ENCODE data around the gene STK32B.
"Not testable (repeated sequence)": the region's sequence is repeated elsewhere in the genome, so short reads cannot be mapped to it uniquely, and the experiment has no call there.

STK32B gene

DNA sequence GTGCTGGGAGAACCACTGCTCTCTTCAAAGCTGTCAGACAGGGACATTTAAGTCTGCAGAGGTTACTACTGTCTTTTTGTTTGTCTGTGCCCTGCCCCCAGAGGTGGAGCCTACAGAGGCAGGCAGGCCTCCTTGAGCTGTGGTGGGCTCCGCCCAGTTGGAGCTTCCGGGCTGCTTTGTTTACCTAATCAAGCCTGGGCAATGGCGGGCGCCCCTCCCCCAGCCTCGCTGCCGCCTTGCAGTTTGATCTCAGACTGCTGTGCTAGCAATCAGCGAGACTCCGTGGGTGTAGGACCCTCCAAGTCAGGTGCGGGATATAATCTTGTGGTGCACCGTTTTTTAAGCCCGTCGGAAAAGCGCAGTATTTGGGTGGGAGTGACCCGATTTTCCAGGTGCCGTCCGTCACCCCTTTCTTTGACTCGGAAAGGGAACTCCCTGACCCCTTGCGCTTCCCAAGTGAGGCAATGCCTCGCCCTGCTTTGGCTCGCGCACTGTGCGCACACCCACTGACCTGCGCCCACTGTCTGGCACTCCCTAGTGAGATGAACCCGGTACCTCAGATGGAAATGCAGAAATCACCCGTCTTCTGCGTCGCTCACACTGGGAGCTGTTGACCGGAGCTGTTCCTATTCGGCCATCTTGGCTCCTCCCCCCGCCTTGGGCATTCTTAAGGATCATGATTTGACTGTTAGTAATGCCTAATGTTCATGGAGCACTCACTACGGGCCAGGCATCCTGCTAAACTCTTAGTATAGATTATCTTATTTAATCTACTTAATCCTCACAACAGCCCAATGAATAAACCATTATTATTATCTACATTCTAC lies 392.9 kb downstream of the STK32B start:
- DNase-seq (ENCODE audit: low read depth in 2 of 2): not testable (repeated sequence)

DNA sequence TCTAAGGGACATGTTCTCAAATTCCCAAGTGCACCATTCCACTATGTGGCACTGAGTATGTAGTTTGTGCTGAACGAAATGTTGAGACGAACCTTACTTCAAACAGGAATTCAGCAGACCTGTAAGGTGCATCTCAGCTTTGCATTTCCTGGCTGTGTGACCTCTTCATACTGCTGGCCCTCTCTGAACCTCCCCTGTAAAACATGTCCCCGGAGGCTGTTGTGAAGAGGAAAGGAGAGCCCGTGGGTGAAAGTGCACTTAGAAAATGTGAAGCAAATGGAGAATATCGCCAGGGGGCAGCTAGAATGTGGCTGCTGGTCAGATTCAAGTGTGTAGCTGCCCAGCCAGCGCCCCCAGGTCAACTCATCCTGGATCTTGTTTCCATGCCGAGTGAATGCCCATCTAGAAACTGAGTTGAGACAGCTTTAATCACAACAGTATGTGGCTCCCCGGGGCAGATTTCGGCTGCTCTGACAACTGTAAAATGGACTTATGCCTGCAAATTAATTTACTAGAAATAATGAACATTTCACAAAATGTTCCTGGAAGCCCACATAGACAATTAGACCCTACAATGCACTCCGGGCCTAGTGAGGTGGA lies 393.7 kb downstream of the STK32B start:
- no peak for DNase-seq (ENCODE audit: low read depth in 2 of 2)

DNA sequence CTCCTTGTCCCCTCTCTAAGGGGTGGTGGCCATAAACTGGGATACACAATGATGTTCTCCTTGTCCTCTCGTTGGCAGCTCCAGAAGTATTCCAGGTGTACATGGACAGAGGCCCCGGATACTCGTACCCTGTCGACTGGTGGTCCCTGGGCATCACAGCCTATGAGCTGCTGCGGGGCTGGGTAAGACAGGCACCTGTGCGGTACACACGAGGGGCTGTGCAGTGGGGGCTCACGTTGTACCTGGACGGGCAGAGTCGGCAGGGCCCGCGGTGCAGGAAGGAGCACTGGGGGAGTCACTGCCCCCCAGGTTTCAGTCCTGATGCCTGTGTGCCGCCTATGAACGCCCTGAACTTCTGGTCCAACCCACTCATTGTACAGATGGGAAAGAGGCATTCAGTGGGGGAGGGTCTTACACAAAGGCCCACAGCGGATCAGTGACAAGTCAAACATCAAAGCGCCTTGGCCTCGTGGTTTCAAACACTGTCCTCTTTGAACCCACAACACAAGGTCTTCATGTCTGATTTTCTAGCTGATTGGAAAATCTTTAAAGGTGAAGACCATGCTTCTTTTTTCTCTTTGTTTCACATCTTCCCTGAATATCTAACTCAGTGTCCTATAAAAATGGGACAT lies 395.4 kb downstream of the STK32B start:
- DNase-seq (ENCODE audit: low read depth in 2 of 2): no peak

DNA sequence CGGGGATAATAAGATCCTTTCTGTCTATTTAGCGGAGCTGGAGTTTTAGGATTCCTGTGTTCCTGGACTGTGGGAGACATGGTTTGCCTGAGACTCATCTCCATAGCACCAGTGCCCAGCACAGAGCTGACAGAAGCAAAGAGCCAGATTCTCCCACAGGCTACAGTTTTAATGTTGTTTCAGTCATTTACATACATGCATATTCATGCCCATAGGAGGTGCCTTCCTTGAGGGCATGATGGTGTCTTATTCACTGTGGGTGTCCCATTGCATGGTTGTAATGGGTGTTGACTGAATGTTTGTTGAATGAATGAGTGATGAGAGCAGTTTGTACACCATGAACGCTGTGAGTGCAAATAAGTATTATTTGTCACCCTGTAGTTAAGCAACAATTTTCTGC lies 396.5 kb downstream of the STK32B start:
- no peak for DNase-seq (ENCODE audit: low read depth in 2 of 2)

DNA sequence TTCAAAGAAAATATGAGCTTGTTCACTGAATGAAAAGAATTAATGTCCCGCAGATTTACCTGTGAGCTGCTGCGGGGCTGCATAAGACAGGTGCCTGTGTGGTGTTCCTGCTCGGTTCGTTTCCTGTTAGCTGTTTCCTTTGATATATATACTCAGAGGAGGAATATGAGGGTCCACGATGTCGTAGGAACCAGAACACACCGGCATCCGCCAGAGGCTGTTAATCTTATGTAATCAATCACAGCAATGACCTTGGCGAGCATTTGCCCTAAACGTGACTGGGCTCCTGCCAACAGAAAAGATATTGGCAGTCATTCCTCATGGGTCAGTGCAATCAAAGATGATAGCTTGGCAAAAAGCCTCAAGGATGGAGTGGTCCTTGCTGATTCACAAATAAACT lies 396.9 kb downstream of the STK32B start:
- no peak for DNase-seq (ENCODE audit: low read depth in 2 of 2)

DNA sequence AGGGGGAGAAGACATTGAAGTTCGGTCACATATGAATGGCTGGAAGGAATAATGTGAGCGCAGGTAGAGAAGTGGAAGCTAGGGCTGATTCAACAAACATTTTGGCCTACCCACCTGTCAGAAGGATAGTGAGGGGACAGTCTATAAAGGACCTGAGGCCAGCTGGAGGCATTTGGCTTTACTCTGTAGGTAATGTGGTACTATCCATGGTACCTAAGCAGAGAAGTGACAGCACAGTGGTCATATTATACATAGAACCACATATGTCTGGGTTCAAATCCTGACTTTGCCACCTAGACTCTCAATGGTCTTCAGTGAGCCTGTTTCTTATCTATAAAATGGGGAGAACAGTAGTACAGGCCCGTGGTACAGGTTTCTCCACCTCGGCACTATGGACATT lies 400.0 kb downstream of the STK32B start:
- DNase-seq (ENCODE audit: low read depth in 2 of 2): no peak

DNA sequence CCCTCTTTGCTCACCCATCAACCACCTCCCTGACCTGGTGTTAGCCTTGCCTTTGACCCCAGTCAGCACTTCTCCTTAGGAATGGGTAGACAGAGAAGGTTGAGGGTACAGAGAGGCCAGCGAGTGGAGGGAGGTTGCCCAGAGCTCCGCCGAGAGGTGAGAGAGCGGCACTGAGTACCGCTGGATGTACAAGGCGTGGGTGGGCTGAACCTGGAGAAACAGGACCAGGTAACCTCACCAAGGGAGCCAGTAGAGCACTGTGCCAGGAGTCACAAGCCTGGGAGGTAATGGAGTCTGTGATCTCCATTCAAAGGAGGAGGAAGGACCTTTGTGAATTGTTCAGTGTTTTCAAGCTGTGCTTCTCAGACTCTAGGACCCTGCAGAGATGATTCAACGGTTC lies 400.9 kb downstream of the STK32B start:
- DNase-seq (ENCODE audit: low read depth in 2 of 2): no peak

DNA sequence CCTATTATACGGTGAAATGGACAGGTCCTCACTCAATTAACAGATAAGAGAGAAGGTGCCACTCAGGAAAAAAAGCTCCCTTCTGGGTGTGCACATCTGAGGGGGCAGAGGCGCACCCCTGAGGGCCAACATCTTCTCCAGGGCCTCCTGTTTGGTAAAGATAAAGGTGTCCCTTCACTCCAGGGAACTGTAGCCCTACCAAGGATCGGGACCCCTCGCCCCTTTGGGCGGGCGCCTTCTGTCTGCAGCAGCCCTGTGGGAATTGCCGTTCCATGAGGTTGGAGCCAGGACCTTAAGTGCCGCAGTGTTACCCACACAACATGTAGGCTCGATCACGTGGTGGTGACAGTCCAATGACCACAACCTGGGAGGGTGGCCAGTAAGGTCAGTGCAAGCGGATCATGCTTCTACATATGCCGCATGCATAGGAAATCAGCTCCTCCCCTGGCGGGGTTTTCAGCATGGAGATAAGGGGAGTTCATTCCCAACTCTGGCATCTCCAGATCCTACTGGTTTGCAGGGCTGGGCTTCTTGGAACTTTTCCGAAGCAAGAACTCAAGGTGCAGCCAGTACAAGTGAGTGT lies 403.8 kb downstream of the STK32B start:
- no peak for DNase-seq (ENCODE audit: low read depth in 2 of 2)

DNA sequence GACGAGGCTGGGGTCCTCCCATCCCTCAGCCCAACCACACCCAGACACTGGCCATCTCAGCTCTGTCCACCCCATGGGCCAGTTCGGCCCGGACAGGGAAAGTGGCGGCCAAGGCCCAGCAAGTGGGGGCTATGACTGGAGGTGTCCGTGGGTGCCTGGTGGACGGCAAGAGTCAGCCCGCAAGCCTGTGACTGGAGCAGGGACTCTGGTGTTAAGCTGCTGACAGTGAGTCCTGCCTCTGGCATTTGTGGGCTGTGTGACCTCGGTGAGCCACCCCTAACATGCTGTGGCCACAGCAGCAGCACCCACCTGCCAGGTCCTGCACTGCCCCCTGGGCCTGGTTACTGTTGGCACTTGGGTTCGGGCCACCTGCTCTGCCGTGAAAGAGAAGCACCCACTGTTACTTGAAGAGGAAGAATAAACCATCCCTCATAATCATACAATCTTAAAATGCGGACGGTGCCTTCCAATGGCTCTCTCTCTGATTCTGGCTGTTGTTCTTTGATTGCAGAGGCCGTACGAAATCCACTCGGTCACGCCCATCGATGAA lies 405.1 kb downstream of the STK32B start:
- DNase-seq (ENCODE audit: low read depth in 2 of 2): no peak

DNA sequence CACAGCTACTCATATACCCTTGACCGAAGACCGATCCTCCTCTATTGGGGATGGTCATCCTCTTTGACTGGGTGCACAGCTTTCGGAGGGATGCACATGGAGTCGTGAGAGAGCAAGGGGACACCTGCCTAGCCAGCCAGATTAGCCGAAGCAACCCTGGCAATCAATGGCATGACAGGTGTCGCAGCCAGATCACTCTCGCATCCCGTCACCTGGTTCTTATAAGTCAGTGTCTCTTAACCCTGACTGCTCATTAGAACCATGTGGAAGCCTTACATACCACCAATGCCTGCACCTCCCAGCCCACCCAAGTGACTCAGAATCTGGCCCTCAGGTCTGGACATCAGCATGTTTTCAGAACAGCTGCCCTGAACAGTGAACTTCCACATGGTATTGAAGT lies 407.4 kb downstream of the STK32B start:
- no peak for DNase-seq (ENCODE audit: low read depth in 2 of 2)

DNA sequence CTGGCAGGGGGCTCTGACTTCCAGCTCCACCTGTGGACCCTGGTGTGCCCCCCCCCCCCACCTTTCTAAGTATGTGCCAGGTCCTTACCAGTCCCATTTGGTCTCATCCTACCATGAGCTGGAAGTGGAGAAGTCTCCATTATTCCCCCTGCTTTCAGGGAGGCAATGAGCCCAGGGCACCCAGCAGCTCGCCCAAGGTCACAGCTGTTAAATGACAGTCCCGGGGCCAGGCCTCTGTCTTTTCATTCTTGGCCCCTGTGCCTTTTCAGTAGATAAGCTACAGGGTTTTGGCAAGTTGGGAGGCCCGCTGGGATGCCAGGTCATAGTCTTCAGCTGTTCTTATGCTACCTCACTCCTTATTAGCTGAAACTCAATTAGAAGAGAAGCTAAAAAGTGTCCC lies 408.0 kb downstream of the STK32B start:
- DNase-seq (ENCODE audit: low read depth in 2 of 2): no peak

DNA sequence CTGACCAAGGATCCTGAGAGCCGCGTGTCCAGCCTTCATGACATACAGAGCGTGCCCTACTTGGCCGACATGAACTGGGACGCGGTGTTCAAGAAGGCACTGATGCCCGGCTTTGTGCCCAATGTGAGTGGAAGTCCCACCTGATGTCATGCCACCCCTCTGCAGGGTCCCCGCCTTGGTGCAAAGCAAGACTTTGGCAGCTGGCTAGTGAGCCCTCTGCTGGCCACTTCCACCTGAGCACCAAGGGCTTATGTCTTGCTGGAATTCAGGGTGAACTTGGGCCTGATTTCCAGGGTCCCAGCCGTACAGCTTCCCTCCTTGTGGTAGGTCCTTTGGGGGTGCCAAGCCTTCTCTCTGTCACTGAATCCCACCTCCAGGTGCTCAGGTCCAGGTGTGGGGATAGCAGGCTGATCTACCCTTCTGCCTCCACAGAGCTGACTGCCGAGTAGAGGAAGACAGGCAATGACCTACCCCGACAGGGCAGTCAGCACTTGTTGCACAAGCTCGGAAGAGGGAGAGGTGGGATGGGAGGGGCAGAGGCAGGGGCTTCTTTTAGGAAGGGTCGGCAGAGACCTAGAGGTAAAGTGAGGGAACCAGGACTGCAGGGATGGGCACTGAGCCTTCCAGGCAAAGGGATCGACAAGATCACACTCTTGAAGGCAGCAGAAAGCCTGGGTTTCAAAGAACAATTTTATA lies 409.0 kb downstream of the STK32B start:
- DNase-seq (ENCODE audit: low read depth in 2 of 2): no peak

DNA sequence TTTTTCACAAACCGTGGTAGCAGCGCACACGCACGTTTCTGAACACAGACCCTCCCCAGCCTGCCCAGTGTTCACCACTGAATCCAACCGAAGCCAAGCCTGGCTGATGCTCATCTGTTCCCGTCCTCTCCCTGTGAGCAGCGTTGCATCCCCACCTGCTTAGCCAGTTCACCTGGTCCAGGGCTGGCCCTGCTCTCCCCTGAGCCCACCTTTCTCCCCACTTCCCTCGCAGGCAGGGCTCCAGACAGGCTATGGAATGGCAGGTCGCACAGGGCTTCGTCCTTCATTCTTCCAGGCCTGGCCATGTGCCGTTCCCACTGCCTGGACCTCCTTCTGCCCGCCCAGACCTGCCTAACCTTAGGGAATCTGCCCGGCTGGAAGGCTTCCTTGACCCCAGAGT lies 410.2 kb downstream of the STK32B start:
- DNase-seq (ENCODE audit: low read depth in 2 of 2): no peak

DNA sequence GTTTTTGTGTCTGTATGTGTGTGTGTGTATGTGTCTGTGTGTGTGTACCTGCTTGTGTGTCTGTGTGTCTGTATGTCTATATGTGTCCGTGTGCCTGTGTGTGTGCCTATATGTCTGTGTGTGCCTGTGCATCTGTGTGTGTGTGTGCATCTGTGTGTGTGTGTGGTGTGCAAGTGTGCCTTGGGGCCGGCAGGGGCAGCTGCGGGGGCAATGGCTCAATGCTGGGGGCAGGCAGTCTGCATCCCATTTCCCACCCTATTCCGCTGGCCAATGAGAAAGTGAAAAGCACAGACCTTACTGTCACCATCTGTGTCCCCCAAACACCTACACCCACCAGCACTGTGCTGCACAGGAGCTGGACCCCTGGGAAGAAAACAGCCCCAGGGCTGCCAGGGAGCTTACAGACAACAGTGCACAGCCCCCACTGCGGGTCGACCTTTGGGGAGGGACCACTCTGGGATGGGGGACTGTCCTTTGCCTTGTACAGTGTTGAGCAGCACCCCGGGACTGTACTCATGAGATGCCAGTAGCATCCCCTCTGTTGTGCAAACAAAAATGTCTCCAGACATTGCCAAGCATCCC lies 411.1 kb downstream of the STK32B start:
- no peak for DNase-seq (ENCODE audit: low read depth in 2 of 2)

DNA sequence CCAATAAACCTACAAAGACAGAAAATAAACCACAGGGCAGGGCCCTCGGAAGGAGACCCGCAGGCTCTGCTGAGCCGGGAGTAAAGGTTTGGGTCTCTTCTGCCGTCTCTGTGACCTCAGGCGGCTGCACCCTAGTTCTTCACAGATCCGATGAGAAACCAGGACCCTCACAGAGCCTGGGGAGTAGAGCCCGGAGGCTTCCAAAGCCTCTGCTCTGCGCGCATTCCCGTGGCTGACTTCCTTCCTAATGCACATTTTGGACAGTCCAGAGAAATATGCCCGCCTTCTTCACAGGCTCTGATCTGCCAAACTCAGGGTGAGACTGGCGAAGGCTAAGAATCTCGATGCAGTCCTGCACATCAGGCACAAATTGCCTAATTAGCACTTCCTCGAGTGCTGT lies 411.6 kb downstream of the STK32B start:
- no peak for DNase-seq (ENCODE audit: low read depth in 2 of 2)

DNA sequence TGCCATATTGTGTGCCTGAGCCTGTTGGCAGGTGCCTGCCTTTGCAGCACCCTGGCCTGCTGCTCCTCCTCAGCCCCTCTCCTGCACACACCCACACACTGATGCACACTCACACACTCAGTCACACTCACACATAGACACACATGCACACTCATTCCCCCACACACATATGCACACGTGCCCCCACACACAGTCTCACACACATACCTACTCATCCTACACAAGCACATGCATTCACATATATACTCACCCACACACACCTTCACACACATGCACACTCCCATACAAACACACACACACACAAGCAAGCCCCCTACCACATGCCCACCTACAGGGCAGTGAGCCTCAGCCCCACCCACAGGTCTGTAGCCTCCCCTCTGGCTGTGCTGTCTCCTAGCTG lies 412.1 kb downstream of the STK32B start:
- no peak for DNase-seq (ENCODE audit: low read depth in 2 of 2)

DNA sequence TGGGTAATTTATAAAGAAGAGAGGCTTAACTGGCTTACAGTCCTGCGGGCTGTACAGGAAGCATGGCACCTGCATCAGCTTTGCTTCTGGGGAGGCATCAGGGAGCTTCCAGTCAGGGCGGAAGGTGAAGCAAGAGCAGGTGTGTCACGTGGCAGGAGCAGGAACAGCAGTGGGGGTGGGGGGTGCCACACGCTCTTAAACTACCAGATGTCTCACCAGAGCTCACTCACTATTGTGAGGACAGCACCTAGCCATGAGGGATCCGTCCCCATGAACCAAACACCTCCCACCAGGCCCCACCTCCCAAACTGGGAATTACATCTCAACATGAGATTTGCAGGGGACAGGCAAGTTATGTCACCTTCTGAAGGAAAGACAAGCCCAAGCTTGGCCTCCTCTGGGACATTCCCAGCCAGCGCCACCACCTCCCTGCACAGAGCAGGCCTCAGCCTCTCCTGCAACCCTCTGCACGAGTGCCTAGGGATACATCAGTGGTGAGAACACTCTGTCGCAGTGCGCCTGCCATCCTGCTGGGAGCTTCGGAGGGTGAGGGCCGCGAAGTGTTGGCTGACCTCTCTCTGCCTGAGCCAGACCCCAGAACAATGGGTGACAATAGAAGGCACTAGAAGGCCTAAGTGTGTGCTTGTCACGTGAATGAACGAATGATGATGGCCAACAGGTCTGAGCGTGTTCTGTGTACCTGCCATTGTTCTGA lies 412.8 kb downstream of the STK32B start:
- DNase-seq (ENCODE audit: low read depth in 2 of 2): no peak

DNA sequence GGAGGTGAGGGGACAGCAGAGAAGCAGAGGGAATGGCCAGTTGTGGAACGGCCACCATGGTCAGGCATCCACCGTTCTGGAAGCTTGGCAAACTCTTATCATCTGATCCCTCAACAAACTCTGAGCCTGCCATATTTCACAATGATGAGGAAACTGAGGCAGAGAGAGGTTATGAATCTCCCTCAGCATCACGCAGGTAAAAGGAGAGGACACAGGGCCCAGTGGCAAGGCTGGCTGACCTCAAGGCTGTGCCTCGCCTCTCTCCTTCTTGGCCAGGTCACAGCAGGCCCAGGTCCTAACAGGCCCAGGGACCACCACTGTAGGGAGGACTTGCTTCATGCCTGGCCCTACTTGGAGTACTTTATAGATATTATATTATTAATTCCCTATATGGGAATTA lies 414.2 kb downstream of the STK32B start:
- DNase-seq (ENCODE audit: low read depth in 2 of 2): no peak

DNA sequence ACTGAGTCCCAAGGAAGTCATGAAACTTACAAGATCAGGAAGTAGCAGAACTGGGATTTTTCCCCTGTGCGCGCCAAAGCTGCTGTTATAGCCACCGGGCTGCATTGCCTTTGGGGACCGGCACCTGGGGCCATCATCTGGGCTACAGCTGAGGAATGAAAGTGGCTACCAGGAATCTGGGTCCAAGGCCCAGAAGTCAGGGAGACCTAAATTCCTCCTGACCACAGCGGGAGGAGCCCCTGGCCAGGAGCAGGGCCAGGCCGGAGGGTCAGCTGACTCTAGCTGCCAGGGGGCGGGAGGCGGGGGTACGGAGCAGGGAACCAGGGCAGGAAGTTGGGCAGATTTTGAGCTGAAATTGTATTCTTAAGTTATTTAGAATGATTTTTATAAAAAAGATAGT lies 414.7 kb downstream of the STK32B start:
- no peak for DNase-seq (ENCODE audit: low read depth in 2 of 2)

DNA sequence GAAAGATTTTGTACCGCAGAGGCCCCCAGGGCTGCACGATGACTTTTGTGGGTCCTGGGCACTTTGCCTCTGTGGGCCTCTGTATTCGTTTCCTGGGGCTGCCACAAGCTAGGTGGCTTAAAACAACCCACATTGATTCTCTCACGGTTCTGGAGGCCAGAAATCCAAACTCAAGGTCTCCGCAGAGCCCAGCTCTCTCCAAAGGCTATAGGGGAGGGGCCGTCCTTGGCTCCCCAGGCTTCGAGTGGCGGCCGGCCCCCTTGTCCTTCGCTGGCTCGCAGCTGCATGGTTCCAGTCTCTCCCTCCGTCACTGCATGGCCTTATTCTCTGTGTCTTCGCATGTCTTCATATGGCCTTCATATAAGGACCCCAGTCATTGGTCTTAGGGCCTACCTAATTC lies 415.8 kb downstream of the STK32B start:
- DNase-seq (ENCODE audit: low read depth in 2 of 2): no peak
